ENCODE measurements around the gene ABCD4. TPM values are rescaled to one million over a fixed set of nuclear protein-coding genes. Genes with fewer than 3 reads are reported as not detected.

ABCD4 gene
- total and polyA plus RNA-seq, 4 donors: 20.4 to 34.4 (median 29.1) TPM

DNA sequence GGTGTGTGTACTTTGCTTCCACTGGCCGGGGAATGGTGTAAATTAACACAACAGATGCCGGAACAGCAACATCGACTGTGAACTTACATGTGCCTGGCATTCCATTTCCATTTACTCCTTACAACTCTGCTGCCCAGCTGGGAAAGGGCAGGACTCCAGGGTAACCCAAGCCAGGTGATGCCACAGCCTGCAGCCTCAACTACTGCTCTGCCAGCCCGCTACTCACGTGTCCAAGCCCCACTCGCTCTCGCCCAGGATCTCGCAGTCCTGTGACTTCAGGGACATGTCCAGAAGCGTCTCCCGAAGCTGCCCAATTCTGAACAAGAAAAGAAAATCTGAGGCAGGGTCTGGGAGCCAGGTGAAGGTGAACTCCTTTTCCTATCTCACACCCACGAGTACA lies 10.7 kb downstream of the ABCD4 start:
- H3K4me3 ChIP-seq (ENCODE audit: low read depth in 1 of 3, low read length in 3 of 3): no peak overlapping the region
- H3K4me1 ChIP-seq (ENCODE audit: control insufficient read depth in 4 of 4, insufficient read depth in 4 of 4, low read length in 3 of 4): no peaks in the 10 kb centered on the region
- DNase-seq (ENCODE audit: low spot score): no peak
- no peak overlapping the region for H3K27ac ChIP-seq (ENCODE audit: low read depth in 1 of 2, low read length in 2 of 2)
- WGBS: 87% methylated on average over 11 of the region's 11 CpGs
- H3K9me3 ChIP-seq (ENCODE audit: control insufficient read depth in 4 of 4, low read length in 3 of 4): no peaks in the 10 kb centered on the region
- no peak for TF ChIP-seq JUND (IDR thresholded peaks at IDR 0.05)
- no peak for TF ChIP-seq NR2F2 (IDR thresholded peaks at IDR 0.05)
- TF ChIP-seq, protein P1, sequence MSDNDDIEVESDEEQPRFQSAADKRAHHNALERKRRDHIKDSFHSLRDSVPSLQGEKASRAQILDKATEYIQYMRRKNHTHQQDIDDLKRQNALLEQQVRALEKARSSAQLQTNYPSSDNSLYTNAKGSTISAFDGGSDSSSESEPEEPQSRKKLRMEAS (IDR thresholded peaks at IDR 0.05): no peak
- TF ChIP-seq, protein P2, sequence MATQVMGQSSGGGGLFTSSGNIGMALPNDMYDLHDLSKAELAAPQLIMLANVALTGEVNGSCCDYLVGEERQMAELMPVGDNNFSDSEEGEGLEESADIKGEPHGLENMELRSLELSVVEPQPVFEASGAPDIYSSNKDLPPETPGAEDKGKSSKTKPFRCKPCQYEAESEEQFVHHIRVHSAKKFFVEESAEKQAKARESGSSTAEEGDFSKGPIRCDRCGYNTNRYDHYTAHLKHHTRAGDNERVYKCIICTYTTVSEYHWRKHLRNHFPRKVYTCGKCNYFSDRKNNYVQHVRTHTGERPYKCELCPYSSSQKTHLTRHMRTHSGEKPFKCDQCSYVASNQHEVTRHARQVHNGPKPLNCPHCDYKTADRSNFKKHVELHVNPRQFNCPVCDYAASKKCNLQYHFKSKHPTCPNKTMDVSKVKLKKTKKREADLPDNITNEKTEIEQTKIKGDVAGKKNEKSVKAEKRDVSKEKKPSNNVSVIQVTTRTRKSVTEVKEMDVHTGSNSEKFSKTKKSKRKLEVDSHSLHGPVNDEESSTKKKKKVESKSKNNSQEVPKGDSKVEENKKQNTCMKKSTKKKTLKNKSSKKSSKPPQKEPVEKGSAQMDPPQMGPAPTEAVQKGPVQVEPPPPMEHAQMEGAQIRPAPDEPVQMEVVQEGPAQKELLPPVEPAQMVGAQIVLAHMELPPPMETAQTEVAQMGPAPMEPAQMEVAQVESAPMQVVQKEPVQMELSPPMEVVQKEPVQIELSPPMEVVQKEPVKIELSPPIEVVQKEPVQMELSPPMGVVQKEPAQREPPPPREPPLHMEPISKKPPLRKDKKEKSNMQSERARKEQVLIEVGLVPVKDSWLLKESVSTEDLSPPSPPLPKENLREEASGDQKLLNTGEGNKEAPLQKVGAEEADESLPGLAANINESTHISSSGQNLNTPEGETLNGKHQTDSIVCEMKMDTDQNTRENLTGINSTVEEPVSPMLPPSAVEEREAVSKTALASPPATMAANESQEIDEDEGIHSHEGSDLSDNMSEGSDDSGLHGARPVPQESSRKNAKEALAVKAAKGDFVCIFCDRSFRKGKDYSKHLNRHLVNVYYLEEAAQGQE (IDR thresholded peaks at IDR 0.05): no peak
- no peak for TF ChIP-seq HNF4G (IDR thresholded peaks at IDR 0.05)
- no peak for TF ChIP-seq YY1 (IDR thresholded peaks at IDR 0.05)
- no peak for TF ChIP-seq TAF1 (conservative IDR thresholded peaks at IDR 0.05)
- no peak for TF ChIP-seq RXRA (IDR thresholded peaks at IDR 0.05)
- TF ChIP-seq HNF4A (conservative IDR thresholded peaks at IDR 0.05): no peak
- TF ChIP-seq, protein P3, sequence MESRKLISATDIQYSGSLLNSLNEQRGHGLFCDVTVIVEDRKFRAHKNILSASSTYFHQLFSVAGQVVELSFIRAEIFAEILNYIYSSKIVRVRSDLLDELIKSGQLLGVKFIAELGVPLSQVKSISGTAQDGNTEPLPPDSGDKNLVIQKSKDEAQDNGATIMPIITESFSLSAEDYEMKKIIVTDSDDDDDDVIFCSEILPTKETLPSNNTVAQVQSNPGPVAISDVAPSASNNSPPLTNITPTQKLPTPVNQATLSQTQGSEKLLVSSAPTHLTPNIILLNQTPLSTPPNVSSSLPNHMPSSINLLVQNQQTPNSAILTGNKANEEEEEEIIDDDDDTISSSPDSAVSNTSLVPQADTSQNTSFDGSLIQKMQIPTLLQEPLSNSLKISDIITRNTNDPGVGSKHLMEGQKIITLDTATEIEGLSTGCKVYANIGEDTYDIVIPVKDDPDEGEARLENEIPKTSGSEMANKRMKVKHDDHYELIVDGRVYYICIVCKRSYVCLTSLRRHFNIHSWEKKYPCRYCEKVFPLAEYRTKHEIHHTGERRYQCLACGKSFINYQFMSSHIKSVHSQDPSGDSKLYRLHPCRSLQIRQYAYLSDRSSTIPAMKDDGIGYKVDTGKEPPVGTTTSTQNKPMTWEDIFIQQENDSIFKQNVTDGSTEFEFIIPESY (IDR thresholded peaks at IDR 0.05): no peak
- TF ChIP-seq FOXA2 (IDR thresholded peaks at IDR 0.05): no peak
- TF ChIP-seq, protein P4, sequence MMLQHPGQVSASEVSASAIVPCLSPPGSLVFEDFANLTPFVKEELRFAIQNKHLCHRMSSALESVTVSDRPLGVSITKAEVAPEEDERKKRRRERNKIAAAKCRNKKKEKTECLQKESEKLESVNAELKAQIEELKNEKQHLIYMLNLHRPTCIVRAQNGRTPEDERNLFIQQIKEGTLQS (IDR thresholded peaks at IDR 0.05): no peak
- TF ChIP-seq RAD21 (IDR thresholded peaks at IDR 0.05): no peak
- no peaks in the 10 kb centered on the region for H3K27me3 ChIP-seq (ENCODE audit: control insufficient read depth in 4 of 4, insufficient read depth in 4 of 4, low read length in 3 of 4)
- peaks cover 11 to 81% (median 49%) of the 10 kb centered on the region in 4 donors for H3K36me3 ChIP-seq (ENCODE audit: control insufficient read depth in 4 of 4, insufficient read depth in 3 of 4, low read depth in 1 of 4, low read length in 3 of 4)
- no peak overlapping the region for H3K9ac ChIP-seq (ENCODE audit: low read depth in 1 of 2, low read length in 2 of 2)

DNA sequence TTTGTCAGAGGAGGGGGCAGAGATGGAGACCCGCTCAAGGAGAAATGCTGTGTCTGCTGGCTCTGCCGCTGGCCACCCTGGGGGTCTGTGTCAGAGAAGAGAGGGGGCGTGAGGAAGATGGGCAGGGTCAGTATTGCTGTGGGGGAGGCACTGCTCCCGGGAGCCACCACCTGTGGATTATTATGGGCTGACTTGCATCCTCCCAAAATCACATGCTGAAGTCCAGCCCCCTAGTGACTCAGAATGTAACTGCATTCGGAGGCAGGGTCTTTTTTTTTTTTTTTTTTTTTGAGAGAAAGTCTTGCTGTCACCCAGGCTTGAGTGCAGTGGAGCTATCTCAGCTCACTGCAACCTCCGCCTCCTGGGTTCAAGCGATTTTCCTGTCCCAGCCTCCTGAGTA lies 12.3 kb downstream of the ABCD4 start:
- Histone ChIP-seq H3K36me3 (ENCODE audit: control insufficient read depth in 4 of 4, insufficient read depth in 3 of 4, low read depth in 1 of 4, low read length in 3 of 4) (peaks cover 16 to 83% (median 52%) of the 10 kb centered on the region in 4 donors), H3K27me3 (ENCODE audit: control insufficient read depth in 4 of 4, insufficient read depth in 4 of 4, low read length in 3 of 4) (no peaks in the 10 kb centered on the region), H3K27ac (ENCODE audit: low read depth in 1 of 2, low read length in 2 of 2) (no peak overlapping the region), H3K4me1 (ENCODE audit: control insufficient read depth in 4 of 4, insufficient read depth in 4 of 4, low read length in 3 of 4) (no peaks in the 10 kb centered on the region), H3K9ac (ENCODE audit: low read depth in 1 of 2, low read length in 2 of 2) (no peak overlapping the region), H3K9me3 (ENCODE audit: control insufficient read depth in 4 of 4, low read length in 3 of 4) (no peaks in the 10 kb centered on the region), H3K4me3 (ENCODE audit: low read depth in 1 of 3, low read length in 3 of 3) (no peak overlapping the region)
- no peak for DNase-seq (ENCODE audit: low spot score)
- 82% methylated on average over 7 of the region's 7 CpGs for WGBS
- TF ChIP-seq RAD21 (IDR thresholded peaks at IDR 0.05) (no peak), YY1 (IDR thresholded peaks at IDR 0.05) (no peak), HNF4A (conservative IDR thresholded peaks at IDR 0.05) (no peak), TAF1 (conservative IDR thresholded peaks at IDR 0.05) (no peak), FOXA1 (IDR thresholded peaks at IDR 0.05) (no peak)
- TF ChIP-seq, protein P1 (IDR thresholded peaks at IDR 0.05): no peak
- TF ChIP-seq, protein P5, sequence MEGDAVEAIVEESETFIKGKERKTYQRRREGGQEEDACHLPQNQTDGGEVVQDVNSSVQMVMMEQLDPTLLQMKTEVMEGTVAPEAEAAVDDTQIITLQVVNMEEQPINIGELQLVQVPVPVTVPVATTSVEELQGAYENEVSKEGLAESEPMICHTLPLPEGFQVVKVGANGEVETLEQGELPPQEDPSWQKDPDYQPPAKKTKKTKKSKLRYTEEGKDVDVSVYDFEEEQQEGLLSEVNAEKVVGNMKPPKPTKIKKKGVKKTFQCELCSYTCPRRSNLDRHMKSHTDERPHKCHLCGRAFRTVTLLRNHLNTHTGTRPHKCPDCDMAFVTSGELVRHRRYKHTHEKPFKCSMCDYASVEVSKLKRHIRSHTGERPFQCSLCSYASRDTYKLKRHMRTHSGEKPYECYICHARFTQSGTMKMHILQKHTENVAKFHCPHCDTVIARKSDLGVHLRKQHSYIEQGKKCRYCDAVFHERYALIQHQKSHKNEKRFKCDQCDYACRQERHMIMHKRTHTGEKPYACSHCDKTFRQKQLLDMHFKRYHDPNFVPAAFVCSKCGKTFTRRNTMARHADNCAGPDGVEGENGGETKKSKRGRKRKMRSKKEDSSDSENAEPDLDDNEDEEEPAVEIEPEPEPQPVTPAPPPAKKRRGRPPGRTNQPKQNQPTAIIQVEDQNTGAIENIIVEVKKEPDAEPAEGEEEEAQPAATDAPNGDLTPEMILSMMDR (IDR thresholded peaks at IDR 0.05; ENCODE audit: low read depth, low read length, missing input control): no peak

All from liver (tissue), 9 donors.